Pancreas (tissue), 10 donors: ENCODE results near the gene OR6J1. TPM values are rescaled to one million over a fixed set of nuclear protein-coding genes. Genes with fewer than 3 reads are reported as not detected.
"Not testable (repeated sequence)": the region's sequence is repeated elsewhere in the genome, so short reads cannot be mapped to it uniquely, and the experiment has no call there.

Experiments
- ATAC-seq, 4 donors: fragments of 200-7000 bp; cut with Tn5 transposase; one replicate each; pipeline versions ENCODE4 v1.8.0 to v1.9.1; 2020; ENCODE audit warnings: mild to moderate bottlenecking in 4 of 4, moderate library complexity in 4 of 4
- DNase-seq, 6 donors: peaks; one replicate each; pipeline ENCODE4 v3.0.0-alpha.2; 2020
- FAIRE-seq: peaks from 2 replicates; lab custom pipeline; 2012; peaks lifted over from hg19 to GRCh38; lab: Jason Lieb, UNC
- H3K27ac ChIP-seq, 4 donors: fragments of 200-600 bp; sonication (generic); 1 replicate in 3 of 4; 2 replicates in 1 of 4; pipeline versions ENCODE4 v1.5.0 to v1.8.0; 2020
- H3K27me3 ChIP-seq, 4 donors: fragments of 200-600 bp; one replicate each; pipeline ENCODE4 v1.8.0; 2021
- H3K36me3 ChIP-seq, 3 donors: fragments of 200-600 bp; sonication (generic) in 1 of 3; one replicate each; pipeline versions ENCODE4 v1.5.0 to v1.8.0; 2020 to 2021
- H3K4me1 ChIP-seq, 3 donors: fragments of 200-600 bp; one replicate each; pipeline ENCODE4 v1.8.0; 2021
- H3K4me3 ChIP-seq, 4 donors: fragments of 200-600 bp; sonication (generic) in 2 of 4; one replicate each; pipeline versions ENCODE4 v1.5.0 to v1.8.0; 2020 to 2021
- H3K9me3 ChIP-seq, 4 donors: fragments of 200-600 bp; one replicate each; pipeline ENCODE4 v1.8.0; 2021
- WGBS, 2 donors: extraction: QIAGEN DNeasy Blood & Tissue Kit; methylation state at CpG; one replicate each; pipeline ENCODE4 v1.1.7; 2013; 5-methylcytosine and 5-hydroxymethylcytosine counted together
- intact Hi-C, 3 donors: fragments of 100-400 bp; cut with DNase I; formaldehyde crosslinking; loops; one replicate each; pipeline versions ENCODE4 v1.11.1 to v1.14.2; 2022
- polyA plus RNA-seq, 2 donors: library from polyadenylated mRNA; stranded (reverse); fragments of 200-250 nt; gene quantifications; one replicate each; pipeline ENCODE4 v1.2.3, GENCODE V29; 2013
- total RNA-seq, 6 donors: library from RNA; stranded (reverse); fragmentation: NEBNext Ultra II Directional in 4 of 6; extraction: Animal tissue kit (Norgen Biotek cat#: 25700) in 4 of 6; gene quantifications; one replicate each; pipeline versions ENCODE4 v1.2.1 to v1.2.4, GENCODE V29; 2021 to 2023
- TF ChIP-seq, protein P1 (sequence below), 4 donors: fragments of 200-600 bp; sonication (generic) in 3 of 4; IDR thresholded peaks; one replicate each; pipeline versions ENCODE4 v1.5.0 to v1.8.0; 2021; ENCODE audit warnings: antibody characterized with exemption in 4 of 4
- donor health status: healthy with polysubstance abuse.
- donor health status: DM: no; HTN: no; CAD: no; lungs with moderate emphysema.
- donor health status: DM: no; HTN: no; CAD: no.
- donor health status: control.
- donor health status: control.
- donor health status: Bipolar disorder and iron deficiency.
- donor health status: DM: yes; HTN: yes; CAD: no.
- donor health status: DM: no; HTN: no; CAD: no.
- donor health status: DM: no; HTN: no; CAD: no.
- donor health status: DM: yes; HTN: yes; CAD: no.

The OR6J1 gene
- total and polyA plus RNA-seq, 8 donors = 0.03 to 0.05 TPM; not detected in 6

DNA sequence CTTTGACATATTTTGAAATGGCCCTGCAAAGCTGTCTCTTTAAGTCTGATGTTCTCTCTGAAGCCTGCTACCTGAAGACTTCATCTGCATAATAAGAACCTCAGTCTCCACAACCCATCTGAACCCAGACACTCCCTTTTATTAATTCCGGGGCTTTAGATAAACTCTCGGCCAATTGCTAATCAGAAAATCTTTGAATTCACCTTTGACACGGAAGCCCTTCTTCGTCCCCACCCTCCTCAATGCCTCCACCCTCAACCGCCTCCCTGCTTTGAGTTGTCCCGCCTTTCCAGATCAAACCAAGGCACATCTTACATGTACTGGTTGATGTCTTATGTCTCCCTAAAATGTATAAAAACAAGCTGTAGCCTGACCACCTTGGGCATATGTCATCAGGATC is 17.6 kb downstream of the OR6J1 start:
- no peaks in the 10 kb centered on the region for H3K9me3 ChIP-seq
- ATAC-seq = no peak
- 79 to 84% methylated on average over 6 of the region's 6 CpGs for WGBS, 2 donors

DNA sequence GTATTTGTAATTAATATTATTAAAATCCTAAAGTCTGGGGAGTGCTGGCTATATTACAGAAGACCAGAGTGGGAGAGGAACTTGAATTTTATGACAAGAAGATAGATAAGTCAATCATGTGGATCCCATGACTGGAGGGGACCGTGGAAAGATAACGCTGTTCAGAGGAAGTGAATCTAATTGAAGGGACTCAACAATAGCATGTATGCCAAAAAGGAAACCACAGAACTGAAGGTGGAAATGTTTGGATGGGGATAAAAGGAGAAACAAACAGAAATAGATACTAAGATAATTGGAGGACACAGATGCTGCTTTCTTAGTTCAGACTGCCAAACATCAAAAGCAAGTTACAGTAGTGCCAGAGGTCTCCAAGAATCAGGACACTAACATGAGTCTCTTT is 21.1 kb downstream of the OR6J1 start:
- Histone ChIP-seq H3K36me3 (no peaks in the 10 kb centered on the region), H3K9me3 (no peaks in the 10 kb centered on the region), H3K27me3 (no peaks in the 10 kb centered on the region), H3K4me3 (no peak overlapping the region), H3K27ac (no peak overlapping the region), H3K4me1 (no peaks in the 10 kb centered on the region)
- WGBS, 2 donors = 24 to 80% methylated on average over 2 of the region's 2 CpGs
- TF ChIP-seq, protein P1, sequence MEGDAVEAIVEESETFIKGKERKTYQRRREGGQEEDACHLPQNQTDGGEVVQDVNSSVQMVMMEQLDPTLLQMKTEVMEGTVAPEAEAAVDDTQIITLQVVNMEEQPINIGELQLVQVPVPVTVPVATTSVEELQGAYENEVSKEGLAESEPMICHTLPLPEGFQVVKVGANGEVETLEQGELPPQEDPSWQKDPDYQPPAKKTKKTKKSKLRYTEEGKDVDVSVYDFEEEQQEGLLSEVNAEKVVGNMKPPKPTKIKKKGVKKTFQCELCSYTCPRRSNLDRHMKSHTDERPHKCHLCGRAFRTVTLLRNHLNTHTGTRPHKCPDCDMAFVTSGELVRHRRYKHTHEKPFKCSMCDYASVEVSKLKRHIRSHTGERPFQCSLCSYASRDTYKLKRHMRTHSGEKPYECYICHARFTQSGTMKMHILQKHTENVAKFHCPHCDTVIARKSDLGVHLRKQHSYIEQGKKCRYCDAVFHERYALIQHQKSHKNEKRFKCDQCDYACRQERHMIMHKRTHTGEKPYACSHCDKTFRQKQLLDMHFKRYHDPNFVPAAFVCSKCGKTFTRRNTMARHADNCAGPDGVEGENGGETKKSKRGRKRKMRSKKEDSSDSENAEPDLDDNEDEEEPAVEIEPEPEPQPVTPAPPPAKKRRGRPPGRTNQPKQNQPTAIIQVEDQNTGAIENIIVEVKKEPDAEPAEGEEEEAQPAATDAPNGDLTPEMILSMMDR (IDR thresholded peaks at IDR 0.05) = no peak
- FAIRE-seq (no peak), DNase-seq (no peak), ATAC-seq (no peak)
- intact Hi-C loops = no loop called here

More for the DNA sequence above, 17.6 kb downstream of the OR6J1 start:
- H3K36me3 ChIP-seq = no peaks in the 10 kb centered on the region
- H3K4me3 ChIP-seq = no peak overlapping the region
- H3K27ac ChIP-seq = no peak overlapping the region
- intact Hi-C loops = no loop called here
- H3K4me1 ChIP-seq = no peaks in the 10 kb centered on the region
- FAIRE-seq (no peak), DNase-seq (no peak)
- no peaks in the 10 kb centered on the region for H3K27me3 ChIP-seq
- TF ChIP-seq, protein P1 (IDR thresholded peaks at IDR 0.05) = no peak

DNA sequence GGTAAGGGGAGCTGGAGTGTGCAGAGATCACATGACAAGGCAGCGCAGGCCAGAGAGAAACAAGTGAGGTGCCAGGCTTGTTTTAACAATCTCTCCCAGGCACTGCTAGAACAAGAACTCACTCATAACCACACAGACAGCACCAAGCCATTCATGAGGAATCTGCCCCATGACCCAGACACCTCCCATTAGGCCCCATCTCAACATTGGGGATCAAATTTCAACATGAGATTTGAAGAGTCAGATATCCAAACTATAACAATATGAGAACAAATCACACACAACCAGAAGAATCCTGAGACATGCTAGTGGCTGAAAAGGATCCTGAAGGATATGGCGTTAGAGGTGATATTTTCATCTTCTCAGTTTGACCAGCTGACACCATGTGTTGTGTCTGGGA is 21.9 kb downstream of the OR6J1 start:
- FAIRE-seq (no peak), ATAC-seq (no peak), DNase-seq (no peak)
- H3K27me3 ChIP-seq = no peaks in the 10 kb centered on the region
- H3K27ac ChIP-seq = no peak overlapping the region
- H3K4me1 ChIP-seq = no peaks in the 10 kb centered on the region
- H3K9me3 ChIP-seq = no peaks in the 10 kb centered on the region
- H3K36me3 ChIP-seq = no peaks in the 10 kb centered on the region
- WGBS, 2 donors = 92 to 95% methylated on average over 2 of the region's 2 CpGs
- TF ChIP-seq, protein P1 (IDR thresholded peaks at IDR 0.05) = no peak
- no peak overlapping the region for H3K4me3 ChIP-seq
- intact Hi-C loops = no loop called here

DNA sequence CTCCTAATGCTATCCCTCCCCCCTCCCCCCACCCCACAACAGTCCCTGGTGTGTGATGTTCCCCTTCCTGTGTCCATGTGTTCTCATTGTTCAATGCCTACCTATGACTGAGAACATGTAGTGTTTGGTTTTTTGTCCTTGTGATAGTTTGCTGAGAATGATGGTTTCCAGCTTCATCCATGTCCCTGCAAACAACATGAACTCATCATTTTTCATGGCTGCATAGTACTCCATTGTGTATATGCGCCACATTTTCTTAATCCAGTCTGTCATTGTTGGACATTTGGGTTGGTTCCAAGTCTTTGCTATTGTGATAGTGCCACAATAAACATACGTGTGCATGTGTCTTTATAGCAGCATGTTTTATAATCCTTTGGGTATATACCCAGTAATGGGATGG is 28.4 kb downstream of the OR6J1 start:
- H3K4me1 ChIP-seq, intact Hi-C loops, H3K9me3 ChIP-seq, H3K4me3 ChIP-seq, ATAC-seq, DNase-seq, H3K27me3 ChIP-seq, FAIRE-seq, H3K27ac ChIP-seq: not testable (repeated sequence)
- peaks cover 0 to 12% (median 3%) of the 10 kb centered on the region in 3 donors for H3K36me3 ChIP-seq
- WGBS, 2 donors = 82 to 98% methylated on average over 2 of the region's 2 CpGs

DNA sequence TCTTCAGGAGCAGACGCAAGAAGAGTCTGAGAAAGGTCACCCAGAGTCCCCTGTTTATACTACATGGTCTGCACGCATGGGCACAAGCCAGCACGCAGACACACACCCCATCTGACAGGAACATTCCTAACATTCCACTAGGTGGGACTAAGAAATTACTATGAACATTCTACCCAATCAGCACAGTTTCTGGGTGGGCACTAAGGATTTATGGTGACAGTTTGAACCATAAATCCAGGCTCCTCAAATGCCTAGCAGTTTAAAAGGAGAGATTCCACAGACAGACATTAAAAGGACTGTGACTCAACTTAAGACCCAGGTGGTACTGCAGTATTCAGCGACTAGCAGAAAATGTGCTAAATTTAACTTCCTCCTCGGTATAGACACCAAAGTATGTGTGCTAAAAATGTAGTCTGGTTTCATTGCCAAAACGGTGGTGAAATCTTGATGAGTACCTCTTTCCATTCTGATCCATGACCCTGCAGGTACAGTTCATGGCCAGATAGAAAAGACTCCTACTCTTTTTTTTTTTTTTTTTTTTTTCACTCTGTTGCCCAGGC is 29.8 kb downstream of the OR6J1 start:
- Histone ChIP-seq H3K4me3 (no peak overlapping the region), H3K27ac (peak overlapping the region; percentile 29 to 62 (median 53)), H3K9me3 (no peaks in the 10 kb centered on the region), H3K36me3 (peaks cover 0 to 26% (median 3%) of the 10 kb centered on the region in 3 donors), H3K27me3 (no peaks in the 10 kb centered on the region), H3K4me1 (peaks cover 0 to 4% (median 0%) of the 10 kb centered on the region in 3 donors)
- intact Hi-C loops = no loop called here
- ATAC-seq (peak; percentile 80 to 92 (median 87)), FAIRE-seq (no peak), DNase-seq (peak in 3 of 6 donors; percentile 37 to 50 (median 49))
- 34 to 35% methylated on average over 6 of the region's 6 CpGs for WGBS, 2 donors
- TF ChIP-seq, protein P1 (IDR thresholded peaks at IDR 0.05) = no peak
